ENCODE data around the gene PON2. TPM values are rescaled to one million over a fixed set of nuclear protein-coding genes. Genes with fewer than 3 reads are reported as not detected.
A peak's percentile ranks its signal among the peaks of the same experiment; 100 is the strongest.
"Not testable (repeated sequence)": the region's sequence is repeated elsewhere in the genome, so short reads cannot be mapped to it uniquely, and the experiment has no call there.

The PON2 gene
- total RNA-seq, 1 experiment from 2014 or later = 46.3 TPM

GRCh38 chr7:95405208-95405607 lies 29.6 kb downstream of the PON2 start:
- no peak for DNase-seq (ENCODE audit: low spot score)

GRCh38 chr7:95404316-95404865 lies 30.4 kb downstream of the PON2 start:
- no peak for DNase-seq (ENCODE audit: low spot score)

GRCh38 chr7:95398155-95398940 lies 36.5 kb downstream of the PON2 start:
- no peak for DNase-seq (ENCODE audit: low spot score)

GRCh38 chr7:95397381-95397780 lies 37.4 kb downstream of the PON2 start:
- no peak for DNase-seq (ENCODE audit: low spot score)

DNA sequence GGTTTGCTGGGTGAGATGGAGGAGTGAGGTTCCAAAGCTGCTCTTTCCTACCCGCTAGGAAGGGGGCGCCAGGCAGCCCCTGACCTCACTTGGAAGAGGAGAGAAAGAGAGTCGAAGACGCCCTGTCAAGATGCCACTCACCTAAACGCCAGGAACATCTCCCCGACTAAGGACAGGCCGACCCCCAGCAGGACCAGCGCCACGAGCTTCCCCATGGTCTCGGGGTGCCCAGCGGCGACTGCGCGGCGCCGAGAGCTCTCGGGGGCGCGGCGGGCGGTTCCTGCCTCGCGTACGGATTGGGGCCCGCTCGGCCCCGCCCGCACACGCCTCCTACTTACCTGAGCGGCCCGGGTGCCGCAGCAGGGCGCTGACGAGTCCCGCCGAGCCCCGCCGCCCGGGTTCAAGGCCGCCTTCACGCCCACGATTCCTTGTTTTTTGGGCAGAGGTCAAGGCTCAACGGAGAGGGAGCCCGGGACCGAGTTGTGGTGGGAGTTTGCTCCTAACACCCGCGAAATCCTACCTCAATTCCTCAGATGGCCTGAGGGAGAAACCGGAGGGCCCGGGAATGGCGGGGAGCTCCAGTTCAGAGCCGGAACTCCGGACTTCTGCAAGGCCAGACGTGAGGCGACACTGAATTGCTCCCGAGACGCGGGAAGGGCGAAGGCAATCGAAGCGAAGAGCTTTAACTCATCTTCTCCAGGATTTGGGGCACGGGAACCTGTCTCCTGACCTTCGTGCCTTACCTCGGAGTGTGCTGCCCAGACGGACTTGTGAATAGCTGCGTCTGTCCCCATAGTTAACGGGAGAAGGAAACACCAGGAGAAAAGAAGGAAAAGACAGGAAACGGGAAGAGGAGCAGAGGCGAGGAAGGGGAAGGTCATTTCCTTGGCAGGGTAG lies 38.4 kb downstream of the PON2 start, which contains the start of gene PON3:
PON3 (minus strand) TSS at position 240 of the 897 bp plus-strand sequence; CDS start at position 215, 25 bp downstream.
- peak; percentile 82 for DNase-seq (ENCODE audit: low spot score)

- peak; percentile 33 for DNase-seq (ENCODE audit: low spot score)
Measured at GRCh38 chr7:95395755-95396135, 39.1 kb downstream of the PON2 start.

- no peak for DNase-seq (ENCODE audit: low spot score)
Measured at GRCh38 chr7:95394370-95394769, 40.5 kb downstream of the PON2 start.

GRCh38 chr7:95391761-95392160 lies 43.1 kb downstream of the PON2 start:
- DNase-seq (ENCODE audit: low spot score) = no peak

DNA sequence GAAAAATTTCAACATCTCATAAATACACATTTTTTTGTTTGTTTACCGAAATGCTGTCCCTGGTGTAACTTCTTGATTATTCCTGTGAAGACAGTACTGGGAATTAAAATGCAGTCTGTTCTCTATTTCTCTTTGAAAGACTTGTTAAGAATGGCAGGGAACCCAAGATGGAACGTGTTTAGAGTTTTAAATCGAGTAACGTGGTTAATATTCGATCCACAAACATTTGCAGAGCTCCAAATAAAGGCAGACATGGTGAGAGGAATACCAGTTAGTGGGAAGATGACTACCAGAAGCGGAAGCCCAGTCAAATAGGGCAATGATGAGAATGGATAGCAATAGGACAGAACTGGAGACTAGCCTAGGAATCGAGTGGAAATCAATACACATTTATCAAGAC lies 45.3 kb downstream of the PON2 start:
- DNase-seq (ENCODE audit: low spot score) = no peak

DNA sequence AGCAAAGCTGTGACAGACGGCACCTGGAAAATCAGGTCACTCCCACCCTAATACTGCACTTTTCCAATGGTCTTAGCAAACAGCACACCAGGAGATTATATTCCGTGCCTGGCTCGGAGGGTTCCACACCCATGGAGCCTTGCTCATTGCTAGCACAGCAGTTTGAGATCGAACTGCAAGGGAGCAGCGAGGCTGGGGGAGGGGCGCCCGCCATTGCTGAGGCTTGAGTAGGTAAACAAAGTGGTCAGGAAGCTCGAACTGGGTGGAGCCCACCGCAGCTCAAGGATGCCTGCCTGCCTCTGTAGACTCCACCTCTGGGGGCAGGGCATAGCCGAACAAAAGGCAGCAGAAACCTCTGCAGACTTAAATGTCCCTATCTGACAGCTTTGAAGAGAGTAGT lies 55.4 kb downstream of the PON2 start:
- not testable (repeated sequence) for DNase-seq (ENCODE audit: low spot score)

DNA sequence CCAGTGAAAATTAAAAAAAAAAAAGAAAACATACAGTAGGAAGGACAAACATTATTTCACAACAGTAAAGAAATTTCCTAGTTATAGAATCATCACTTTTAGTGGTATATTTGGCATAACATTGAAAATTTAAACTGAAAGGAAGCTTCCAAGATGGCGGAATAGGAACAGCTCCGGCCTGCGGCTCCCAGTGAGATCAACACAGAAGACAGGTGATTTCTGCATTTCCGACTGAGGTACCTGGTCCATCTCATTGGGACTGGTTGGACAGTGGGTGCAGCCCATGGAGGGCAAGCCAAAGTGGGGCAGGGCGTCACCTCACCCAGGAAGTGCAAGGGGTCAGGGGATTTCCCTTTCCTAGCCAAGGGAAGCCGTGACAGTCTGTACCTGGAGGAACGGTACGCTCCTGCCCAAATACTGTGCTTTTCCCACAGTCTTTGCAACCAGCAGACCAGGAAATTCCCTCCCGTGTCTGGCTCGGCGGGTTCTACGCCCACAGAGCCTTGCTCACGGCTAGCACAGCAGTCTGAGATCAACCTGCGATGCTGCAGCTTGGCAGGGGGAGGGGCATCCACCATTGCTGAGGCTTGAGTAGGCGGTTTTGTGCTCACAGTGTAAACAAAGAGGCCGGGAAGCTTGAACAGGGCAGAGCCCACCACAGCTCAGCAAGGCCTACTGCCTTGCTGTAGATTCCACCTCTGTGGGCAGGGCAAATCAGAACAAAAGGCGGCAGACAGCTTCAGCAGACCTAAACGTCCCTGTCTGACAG lies 58.0 kb downstream of the PON2 start:
- no peak for DNase-seq (ENCODE audit: low spot score)

- no peak for DNase-seq (ENCODE audit: low spot score)
Measured at GRCh38 chr7:95375591-95376257, 59.1 kb downstream of the PON2 start.

- DNase-seq (ENCODE audit: low spot score) = no peak
Measured at GRCh38 chr7:95373323-95373722, 61.5 kb downstream of the PON2 start.

DNA sequence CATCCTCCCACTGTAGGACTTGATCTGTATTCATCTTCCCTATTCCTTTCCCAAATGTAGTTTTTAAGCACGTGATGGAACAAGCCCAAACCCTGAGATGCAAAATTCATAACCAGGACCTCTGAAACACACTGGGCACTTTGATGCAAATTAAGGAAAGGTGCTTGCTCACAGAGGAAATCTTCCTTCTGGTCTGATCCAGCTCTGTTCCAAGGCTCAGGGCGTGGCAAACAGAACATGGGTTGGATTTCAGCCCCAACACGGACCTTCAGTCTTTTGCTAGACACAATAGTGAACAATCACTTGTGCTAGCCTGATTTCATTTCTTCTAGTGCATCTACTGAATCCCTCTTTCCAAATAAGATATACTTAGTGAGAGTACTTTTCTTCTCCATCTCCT lies 66.6 kb downstream of the PON2 start:
- no peak for DNase-seq (ENCODE audit: low spot score)

GRCh38 chr7:95367606-95368005 lies 67.2 kb downstream of the PON2 start:
- DNase-seq (ENCODE audit: low spot score) = no peak

- no peak for DNase-seq (ENCODE audit: low spot score)
Measured at GRCh38 chr7:95365151-95365550, 69.7 kb downstream of the PON2 start.

DNA sequence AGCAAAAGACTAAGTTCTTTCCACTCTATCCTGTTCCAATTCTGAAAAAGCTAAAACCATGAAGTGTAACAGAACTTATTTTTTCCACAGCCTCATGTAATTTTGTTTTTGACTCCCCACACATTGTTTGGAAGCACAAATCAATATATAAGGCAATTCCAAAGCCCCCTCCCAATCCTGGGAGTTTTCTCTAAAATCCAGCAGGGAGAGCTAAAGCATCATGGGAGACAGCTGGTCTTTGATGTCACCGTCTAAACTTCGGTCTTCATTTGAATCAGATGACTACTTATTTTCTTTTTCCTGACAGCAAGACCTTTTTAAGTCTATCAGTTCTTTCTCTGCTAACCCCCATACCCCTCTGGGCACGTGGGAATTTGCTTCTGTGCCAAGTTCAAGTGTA lies 77.2 kb downstream of the PON2 start:
- DNase-seq (ENCODE audit: low spot score) = no peak
